Mucosa of gallbladder (tissue), 1 donor: Measurements from ENCODE around the gene SLC52A3. TPM values are rescaled to one million over a fixed set of nuclear protein-coding genes. Genes with fewer than 3 reads are reported as not detected.

Experiments used
- DNase-seq: peaks from one replicate; pipeline ENCODE4 v3.0.0-alpha.2; 2020; ENCODE audit warnings: low spot score
- total RNA-seq: library from RNA; stranded (reverse); gene quantifications from one replicate; pipeline ENCODE4 v1.2.1, GENCODE V29; 2021
- donor health status: DM: no; HTN: no; CAD: no.

SLC52A3 gene
- total RNA-seq, 1 donor from 2014 or later, result 7.5 TPM

GRCh38 chr20:766906-767305 lies 1.4 kb downstream of the SLC52A3 start:
- no peak for DNase-seq

GRCh38 chr20:764255-764654 lies 4.0 kb downstream of the SLC52A3 start:
- DNase-seq, result no peak

- no peak for DNase-seq
These were observed 6.6 kb downstream of the SLC52A3 start for GRCh38 chr20:761418-762381.

GRCh38 chr20:760751-761417 lies 7.4 kb downstream of the SLC52A3 start:
- DNase-seq, result no peak

- DNase-seq, result no peak
These were observed 10.8 kb downstream of the SLC52A3 start for GRCh38 chr20:757506-757905.

- no peak for DNase-seq
These were observed 12.4 kb downstream of the SLC52A3 start for GRCh38 chr20:755941-756340.

- DNase-seq, result no peak
These were observed 13.4 kb downstream of the SLC52A3 start for GRCh38 chr20:754904-755303.

- no peak for DNase-seq
These were observed 14.2 kb downstream of the SLC52A3 start for GRCh38 chr20:753897-754635.

GRCh38 chr20:753136-753535 lies 15.2 kb downstream of the SLC52A3 start:
- DNase-seq, result no peak

GRCh38 chr20:752291-752690 lies 16.0 kb downstream of the SLC52A3 start:
- DNase-seq, result no peak

- DNase-seq, result no peak
These were observed 16.5 kb downstream of the SLC52A3 start for GRCh38 chr20:751761-752160.

GRCh38 chr20:750801-751200 lies 17.5 kb downstream of the SLC52A3 start:
- no peak for DNase-seq

- DNase-seq, result no peak
These were observed 22.5 kb downstream of the SLC52A3 start for GRCh38 chr20:745683-746301.

- DNase-seq, result no peak
These were observed 26.1 kb downstream of the SLC52A3 start for GRCh38 chr20:742156-742555.

- no peak for DNase-seq
These were observed 26.7 kb downstream of the SLC52A3 start for GRCh38 chr20:741620-742019.

- DNase-seq, result no peak
These were observed 28.1 kb downstream of the SLC52A3 start for GRCh38 chr20:740162-740561.

GRCh38 chr20:739736-740135 lies 28.6 kb downstream of the SLC52A3 start:
- DNase-seq, result no peak

GRCh38 chr20:733861-734260 lies 34.4 kb downstream of the SLC52A3 start:
- no peak for DNase-seq

- DNase-seq, result no peak
These were observed 35.6 kb downstream of the SLC52A3 start for GRCh38 chr20:732727-733126.

- DNase-seq, result no peak
These were observed 36.3 kb downstream of the SLC52A3 start for GRCh38 chr20:731891-732560.

- DNase-seq, result no peak
These were observed 38.3 kb downstream of the SLC52A3 start for GRCh38 chr20:730005-730404.
